Brain microvascular endothelial cell (primary cell): Measurements from ENCODE around the gene HMGCR.
A peak's percentile ranks its signal among the peaks of the same experiment; 100 is the strongest.

Experiments
- DNase-seq: peaks from one replicate; pipeline ENCODE4 v3.0.0-alpha.2; 2020
- H3K27ac ChIP-seq: fragments of 250-450 bp; sonication (Bioruptor Pico); 2 replicates; pipeline ENCODE4 v1.5.1; 2020; ENCODE audit warnings: mild to moderate bottlenecking, moderate library complexity
- H3K27me3 ChIP-seq: fragments of 250-450 bp; sonication (Bioruptor Pico); replicated peaks from 2 replicates; pipeline ENCODE4 v1.5.1; 2020; ENCODE audit warnings: mild to moderate bottlenecking
- H3K36me3 ChIP-seq: fragments of 250-450 bp; sonication (Bioruptor Pico); replicated peaks from 2 replicates; pipeline ENCODE4 v1.5.1; 2020; ENCODE audit warnings: mild to moderate bottlenecking
- H3K4me3 ChIP-seq: 2 replicates; pipeline ENCODE4 v1.5.1; 2011; ENCODE audit warnings: low read depth, mild to moderate bottlenecking, control low read depth, low read length, moderate library complexity
- CTCF ChIP-seq: IDR thresholded peaks from 2 replicates; pipeline ENCODE4 v1.5.1; 2011; ENCODE audit warnings: low read depth, mild to moderate bottlenecking, moderate library complexity, low read length, control low read depth, inconsistent platforms; ENCODE audit errors: missing control alignments
- in situ Hi-C: cut with HindIII; loops from 2 replicates; pipeline ENCODE4 v1.10.0; 2017; ENCODE audit warnings: low sequenced_read_pairs, low pct_ligation_motif_present

The HMGCR gene

GRCh38 chr5:75366787-75367186 lies 29.8 kb downstream of the HMGCR start:
- H3K27me3 ChIP-seq: no peaks in the 10 kb centered on the region
- DNase-seq: no peak
- H3K4me3 ChIP-seq: no peak overlapping the region
- no peak overlapping the region for H3K27ac ChIP-seq
- in situ Hi-C loops: no loop called here
- peaks cover 9% of the 10 kb centered on the region for H3K36me3 ChIP-seq
- TF ChIP-seq CTCF: no peak

- in situ Hi-C loops: no loop called here
- H3K4me3 ChIP-seq: no peak overlapping the region
- H3K27me3 ChIP-seq: no peaks in the 10 kb centered on the region
- H3K36me3 ChIP-seq: peaks cover 8% of the 10 kb centered on the region
- no peak for TF ChIP-seq CTCF
- H3K27ac ChIP-seq: no peak overlapping the region
- DNase-seq: no peak
Measured at GRCh38 chr5:75367401-75367800, 30.4 kb downstream of the HMGCR start.

GRCh38 chr5:75368391-75368790 lies 31.4 kb downstream of the HMGCR start:
- in situ Hi-C loops: no loop called here
- DNase-seq: peak; percentile 77
- TF ChIP-seq CTCF: no peak

DNA sequence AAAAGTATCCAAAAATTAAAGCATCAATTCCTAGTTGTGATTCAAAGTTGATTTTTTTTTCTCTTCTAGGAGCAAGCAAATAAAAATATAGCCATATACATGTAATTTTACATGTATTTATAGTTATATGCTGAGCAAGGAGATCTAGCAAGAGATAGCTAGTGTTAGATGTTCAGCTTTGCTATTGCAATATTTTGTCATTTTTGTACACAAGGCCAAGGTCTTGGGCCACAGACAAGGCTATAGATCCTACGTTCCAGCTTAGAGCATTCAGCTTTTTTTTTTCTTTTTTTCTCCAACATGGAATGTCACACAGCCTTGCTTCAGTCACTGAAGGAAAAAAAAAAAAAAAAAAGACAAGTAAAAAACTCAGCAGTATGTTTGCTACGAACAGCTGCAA lies 36.8 kb downstream of the HMGCR start:
- Histone ChIP-seq H3K36me3 (peaks cover 18% of the 10 kb centered on the region), H3K4me3 (no peak overlapping the region), H3K27me3 (no peaks in the 10 kb centered on the region), H3K27ac (no peak overlapping the region)
- in situ Hi-C loops: no loop called here
- no peak for TF ChIP-seq CTCF
- no peak for DNase-seq

More at GRCh38 chr5:75368391-75368790, 31.4 kb downstream of the HMGCR start:
- Histone ChIP-seq H3K27me3 (no peaks in the 10 kb centered on the region), H3K27ac (no peak overlapping the region), H3K36me3 (no peaks in the 10 kb centered on the region), H3K4me3 (no peak overlapping the region)

- no peak overlapping the region for H3K27ac ChIP-seq
- DNase-seq: no peak
- H3K4me3 ChIP-seq: no peak overlapping the region
- no peaks in the 10 kb centered on the region for H3K27me3 ChIP-seq
- no peak for TF ChIP-seq CTCF
- H3K36me3 ChIP-seq: peaks cover 22% of the 10 kb centered on the region
- in situ Hi-C loops: no loop called here
Measured at GRCh38 chr5:75374394-75374814, 37.4 kb downstream of the HMGCR start.

DNA sequence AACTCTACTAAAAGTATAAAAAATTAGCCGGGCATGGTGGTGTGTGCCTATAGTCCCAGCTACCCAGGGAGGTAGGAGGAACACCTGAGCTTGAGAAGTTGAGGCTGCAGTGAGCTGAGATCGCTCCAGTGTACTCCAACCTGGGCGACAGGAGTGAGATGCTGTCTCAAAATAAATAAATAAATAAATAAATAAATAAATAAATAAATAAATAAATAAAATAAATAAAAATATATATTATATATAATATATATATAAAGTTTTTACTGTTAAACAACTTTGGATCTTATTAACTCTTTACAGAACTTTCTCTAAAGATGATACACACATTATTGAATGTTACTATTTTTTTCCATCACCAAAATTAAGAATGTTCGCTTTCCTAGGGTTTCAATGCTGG lies 38.4 kb downstream of the HMGCR start:
- in situ Hi-C loops: no loop called here
- no peak overlapping the region for H3K4me3 ChIP-seq
- H3K36me3 ChIP-seq: peaks cover 24% of the 10 kb centered on the region
- no peak for DNase-seq
- no peak for TF ChIP-seq CTCF
- H3K27ac ChIP-seq: no peak overlapping the region
- no peaks in the 10 kb centered on the region for H3K27me3 ChIP-seq
